NT2/D1 (cell line): Measurements from ENCODE around the gene PLD1.

ENCODE experiments used
- SUZ12 ChIP-seq: IDR thresholded peaks from 2 replicates; pipeline ENCODE4 v1.6.1; 2011; ENCODE audit not compliant: insufficient read length, insufficient read depth; ENCODE audit errors: extremely low read depth
- YY1 ChIP-seq: IDR thresholded peaks from 2 replicates; pipeline ENCODE4 v1.6.1; 2011; ENCODE audit not compliant: insufficient read length, insufficient read depth
- ZNF274 ChIP-seq: IDR thresholded peaks from 2 replicates; pipeline ENCODE4 v1.6.1; 2011; ENCODE audit warnings: mild to moderate bottlenecking, low read depth, low read length

GRCh38 chr3:171640520-171641412 is 169.5 kb downstream of the PLD1 start:
- TF ChIP-seq YY1 (no peak), ZNF274 (no peak), SUZ12 (no peak)
